SK-N-SH (cell line): ENCODE measurements around the gene RAD21L1. TPM values are rescaled to one million over a fixed set of nuclear protein-coding genes. Genes with fewer than 3 reads are reported as not detected.

ENCODE experiments used
- CTCF ChIA-PET: fragments of 300-600, 350-600 bp; formaldehyde crosslinking; extraction: SDS; loops from one replicate; lab custom pipeline; 2021; lab: Yijun Ruan, JAX
- POLR2A ChIA-PET: fragments of 350-600 bp; sonication (Branson Sonifier 250); formaldehyde crosslinking; extraction: SDS; loops from one replicate; lab custom pipeline; 2020; ENCODE audit warnings: antibody characterized with exemption, inconsistent platforms; lab: Yijun Ruan, JAX
- DNase-seq: peaks from one replicate; pipeline ENCODE4 v3.0.0; 2012
- H2AFZ ChIP-seq: fragments of 200-600 bp; sonication (generic); 2 replicates; pipeline ENCODE4 v1.8.1; 2016; ENCODE audit warnings: antibody characterized with exemption, mild to moderate bottlenecking, low read depth
- H3F3A ChIP-seq: fragments of 200-600 bp; sonication (generic); replicated peaks from 2 replicates; pipeline ENCODE3; 2016; ENCODE audit warnings: antibody characterized with exemption, mild to moderate bottlenecking; ENCODE audit not compliant: insufficient read depth
- H3K27ac ChIP-seq, 2 experiments: fragments of 200-500 bp in 1 of 2; fragments of 200-600 bp in 1 of 2; sonication (Bioruptor generic) in 1 of 2; sonication (generic), shearing (Covaris generic) in 1 of 2; 2 replicates each; pipeline versions ENCODE4 v1.5.1 to v1.6.1; 2014 to 2016; ENCODE audit warnings: low read depth in 2 of 2, inconsistent platforms in 1 of 2, low read length in 1 of 2, mild to moderate bottlenecking in 1 of 2, mixed read lengths in 1 of 2
- H3K27me3 ChIP-seq: fragments of 200-600 bp; sonication (generic), shearing (Covaris generic); 2 replicates; pipeline ENCODE4 v1.6.1; 2016; ENCODE audit warnings: mixed run types; ENCODE audit not compliant: insufficient read depth
- H3K36me3 ChIP-seq, 2 experiments: fragments of 200-500 bp in 1 of 2; fragments of 200-600 bp in 1 of 2; sonication (Bioruptor generic) in 1 of 2; sonication (generic) in 1 of 2; replicated peaks in 1 of 2; 2 replicates each; pipeline versions ENCODE3 to v1.5.1; 2014 to 2016; ENCODE audit warnings: low read length in 1 of 2, mild to moderate bottlenecking in 1 of 2; ENCODE audit not compliant: insufficient read depth in 2 of 2, control insufficient read depth in 1 of 2
- H3K4me1 ChIP-seq, 2 experiments: fragments of 200-500 bp in 1 of 2; fragments of 200-600 bp in 1 of 2; sonication (Bioruptor generic) in 1 of 2; sonication (generic), shearing (Covaris generic) in 1 of 2; 2 replicates each; pipeline versions ENCODE4 v1.5.1 to v1.6.1; 2014 to 2016; ENCODE audit warnings: low read depth in 1 of 2, low read length in 1 of 2, mixed run types in 1 of 2; ENCODE audit not compliant: insufficient read depth in 2 of 2, control insufficient read depth in 1 of 2
- H3K4me2 ChIP-seq: fragments of 200-600 bp; sonication (generic), shearing (Covaris generic); 2 replicates; pipeline ENCODE4 v1.6.1; 2017; ENCODE audit warnings: mixed run types
- H3K4me3 ChIP-seq, 2 experiments: fragments of 200-500 bp in 1 of 2; fragments of 200-600 bp in 1 of 2; sonication (Bioruptor generic) in 1 of 2; sonication (generic), shearing (Covaris generic) in 1 of 2; 2 replicates each; pipeline versions ENCODE4 v1.5.1 to v1.8.1; 2014 to 2016; ENCODE audit warnings: low read depth in 2 of 2, inconsistent platforms in 1 of 2, low read length in 1 of 2, mild to moderate bottlenecking in 1 of 2, mixed read lengths in 1 of 2, moderate library complexity in 1 of 2
- H3K79me2 ChIP-seq: fragments of 200-600 bp; sonication (generic); 2 replicates; pipeline ENCODE4 v1.8.1; 2017; ENCODE audit warnings: mild to moderate bottlenecking; ENCODE audit not compliant: insufficient read depth
- H3K9ac ChIP-seq: fragments of 200-600 bp; sonication (generic); 2 replicates; pipeline ENCODE4 v1.6.1; 2017; ENCODE audit warnings: mixed run types
- H3K9me2 ChIP-seq: fragments of 200-600 bp; sonication (generic); 2 replicates; pipeline ENCODE4 v1.6.1; 2017; ENCODE audit warnings: mixed run types
- H3K9me3 ChIP-seq: fragments of 200-600 bp; sonication (generic); 2 replicates; pipeline ENCODE4 v1.6.1; 2017; ENCODE audit warnings: mixed run types, mild to moderate bottlenecking, moderate library complexity
- H4K20me1 ChIP-seq: fragments of 200-600 bp; sonication (generic); 2 replicates; pipeline ENCODE4 v1.6.1; 2017; ENCODE audit warnings: mild to moderate bottlenecking, mixed run types; ENCODE audit not compliant: insufficient read depth
- EP300 ChIP-seq, 2 experiments: IDR thresholded peaks; 2 replicates each; pipeline versions ENCODE4 v1.4.0 to v1.6.1; 2012; ENCODE audit warnings: borderline replicate concordance in 1 of 2, low read depth in 1 of 2, low read length in 1 of 2
- FOXJ3 ChIP-seq: sonication (generic); formaldehyde crosslinking; IDR thresholded peaks from 2 replicates; pipeline ENCODE4 v1.5.1; 2020; ENCODE audit warnings: mild to moderate bottlenecking, missing genetic modification reagents
- FOXM1 ChIP-seq: IDR thresholded peaks from 2 replicates; pipeline ENCODE4 v1.4.0; 2012; ENCODE audit warnings: low read depth, mild to moderate bottlenecking
- GABPA ChIP-seq: IDR thresholded peaks from 2 replicates; pipeline ENCODE4 v1.4.0; 2012; ENCODE audit warnings: low read depth, mild to moderate bottlenecking
- GATA2 ChIP-seq: sonication (generic); formaldehyde crosslinking; IDR thresholded peaks from 2 replicates; pipeline ENCODE4 v1.5.0; 2020; ENCODE audit warnings: mild to moderate bottlenecking, missing genetic modification reagents
- RAD21 ChIP-seq: IDR thresholded peaks from 2 replicates; pipeline ENCODE4 v1.6.1; 2012; ENCODE audit warnings: mild to moderate bottlenecking, low read length
- RCOR1 ChIP-seq: fragments of 150-350 bp; IDR thresholded peaks from 2 replicates; pipeline ENCODE4 v1.6.1; 2017; ENCODE audit warnings: antibody characterized with exemption, low read length
- SMC3 ChIP-seq: IDR thresholded peaks from 2 replicates; pipeline ENCODE4 v1.6.1; 2012; ENCODE audit warnings: low read depth, low read length, improper control_type of control experiment
- TAF1 ChIP-seq: IDR thresholded peaks from 2 replicates; pipeline ENCODE4 v1.6.1; 2012; ENCODE audit warnings: low read depth, mild to moderate bottlenecking, low read length, moderate library complexity, borderline replicate concordance
- WGBS: methylation state at CpG from one replicate; pipeline ENCODE4 v1.1.6; 2017; ENCODE audit warnings: low lambda C conversion rate; 5-methylcytosine and 5-hydroxymethylcytosine counted together
- polyA plus RNA-seq, 3 experiments: library from polyadenylated mRNA; depleted of rRNA; stranded (reverse); fragments of >200 nt; gene quantifications; 2 replicates each; pipeline ENCODE4 v1.2.3, GENCODE V29; 2012
- TF ChIP-seq, protein P1 (sequence below): IDR thresholded peaks from 2 replicates; pipeline ENCODE4 v1.4.0; 2012; ENCODE audit warnings: low read depth, borderline replicate concordance
- TF ChIP-seq, protein P2 (sequence below): IDR thresholded peaks from 2 replicates; pipeline ENCODE4; 2012

The RAD21L1 gene
- polyA plus RNA-seq, 1 of the 3 experiments (the other 2 are of a cell fraction) = 0.03 TPM

DNA sequence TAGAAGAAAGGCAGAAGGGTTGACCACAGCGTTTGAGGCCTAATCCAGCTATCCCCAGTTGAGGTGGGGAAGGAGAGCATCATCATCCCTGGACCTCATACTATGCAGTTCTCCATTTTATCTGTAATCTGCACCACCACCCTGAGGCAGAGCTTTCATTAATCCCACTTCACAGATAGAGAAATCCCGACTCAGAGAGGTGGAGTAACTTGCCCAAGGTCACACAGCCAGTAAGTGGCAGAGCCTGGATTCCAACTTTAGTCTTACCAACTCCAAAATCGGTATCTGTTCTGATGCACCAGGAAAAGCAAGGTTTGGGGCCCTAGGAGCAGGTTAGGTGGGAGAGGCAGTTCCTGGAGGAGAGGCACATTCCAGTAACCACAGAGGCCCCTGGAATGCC, 47.7 kb upstream of the RAD21L1 start:
- no peak overlapping the region for H2AFZ ChIP-seq
- H3K4me1 ChIP-seq = no peaks in the 10 kb centered on the region; a peak in 1 of 4 replicates
- H3K36me3 ChIP-seq = peaks cover 0 to 11% of the 10 kb centered on the region in 2 experiments
- no peak overlapping the region for H3K9ac ChIP-seq
- no peak overlapping the region for H3K27ac ChIP-seq
- H4K20me1 ChIP-seq = no peaks in the 10 kb centered on the region
- no peaks in the 10 kb centered on the region for H3K79me2 ChIP-seq
- TF ChIP-seq RAD21 = no peak
- ChIA-PET CTCF (interaction anchor here (0.8 to 3.2 kb wide), 5 partner anchors 8 to 70 kb away, joined by 3 to 17 read pairs (median 3); partner anchors contain the start of gene RAD21L1), POLR2A (no interaction called here)
- no peak overlapping the region for H3K4me2 ChIP-seq
- H3K9me2 ChIP-seq = no peaks in the 10 kb centered on the region
- no peaks in the 10 kb centered on the region for H3F3A ChIP-seq
- no peaks in the 10 kb centered on the region for H3K27me3 ChIP-seq
- no peak overlapping the region for H3K4me3 ChIP-seq
- DNase-seq = no peak
- H3K9me3 ChIP-seq = no peaks in the 10 kb centered on the region
- 94% methylated on average over 2 of the region's 3 CpGs for WGBS

DNA sequence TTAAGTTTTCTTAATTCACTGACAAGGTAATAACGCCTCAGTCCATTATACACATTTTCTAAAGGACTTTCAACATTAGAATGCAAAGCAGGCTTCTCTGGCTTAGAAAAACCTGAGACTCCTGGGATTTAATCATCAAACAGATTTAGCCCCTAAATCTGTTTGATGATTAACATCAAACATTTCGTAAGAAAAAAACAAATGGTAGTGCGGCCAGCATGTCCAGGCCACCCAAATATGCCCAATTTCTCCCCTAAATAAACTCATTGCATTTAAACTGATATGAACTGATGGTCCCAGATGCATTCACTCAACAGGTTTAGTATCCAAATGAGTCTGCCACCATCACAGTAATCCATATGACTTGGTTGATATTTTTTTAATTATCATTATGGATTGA, 47.2 kb upstream of the RAD21L1 start:
- Histone ChIP-seq H3F3A (no peaks in the 10 kb centered on the region), H3K27ac (no peak overlapping the region), H3K9me3 (no peaks in the 10 kb centered on the region), H3K27me3 (no peaks in the 10 kb centered on the region), H3K4me3 (no peak overlapping the region), H4K20me1 (no peaks in the 10 kb centered on the region), H3K4me1 (no peaks in the 10 kb centered on the region; a peak in 1 of 4 replicates), H3K9me2 (no peaks in the 10 kb centered on the region), H2AFZ (no peak overlapping the region), H3K9ac (no peak overlapping the region), H3K79me2 (no peaks in the 10 kb centered on the region), H3K4me2 (no peak overlapping the region), H3K36me3 (peaks cover 0 to 11% of the 10 kb centered on the region in 2 experiments)
- POLR2A ChIA-PET = no interaction called here
- CTCF ChIA-PET = interaction anchor here (1.7 to 3.8 kb wide), 2 partner anchors 34 to 70 kb away, joined by 6 to 13 read pairs; no protein-coding TSS in a partner anchor
- WGBS = 92% methylated on average over 3 of the region's 3 CpGs
- no peak for DNase-seq
- TF ChIP-seq, protein P1, sequence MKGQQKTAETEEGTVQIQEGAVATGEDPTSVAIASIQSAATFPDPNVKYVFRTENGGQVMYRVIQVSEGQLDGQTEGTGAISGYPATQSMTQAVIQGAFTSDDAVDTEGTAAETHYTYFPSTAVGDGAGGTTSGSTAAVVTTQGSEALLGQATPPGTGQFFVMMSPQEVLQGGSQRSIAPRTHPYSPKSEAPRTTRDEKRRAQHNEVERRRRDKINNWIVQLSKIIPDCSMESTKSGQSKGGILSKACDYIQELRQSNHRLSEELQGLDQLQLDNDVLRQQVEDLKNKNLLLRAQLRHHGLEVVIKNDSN = no peak
- TF ChIP-seq, protein P2, sequence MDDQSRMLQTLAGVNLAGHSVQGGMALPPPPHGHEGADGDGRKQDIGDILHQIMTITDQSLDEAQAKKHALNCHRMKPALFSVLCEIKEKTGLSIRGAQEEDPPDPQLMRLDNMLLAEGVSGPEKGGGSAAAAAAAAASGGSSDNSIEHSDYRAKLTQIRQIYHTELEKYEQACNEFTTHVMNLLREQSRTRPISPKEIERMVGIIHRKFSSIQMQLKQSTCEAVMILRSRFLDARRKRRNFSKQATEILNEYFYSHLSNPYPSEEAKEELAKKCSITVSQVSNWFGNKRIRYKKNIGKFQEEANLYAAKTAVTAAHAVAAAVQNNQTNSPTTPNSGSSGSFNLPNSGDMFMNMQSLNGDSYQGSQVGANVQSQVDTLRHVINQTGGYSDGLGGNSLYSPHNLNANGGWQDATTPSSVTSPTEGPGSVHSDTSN = no peak
- TF ChIP-seq TAF1 (no peak), GATA2 (CRISPR knock-in tag) (no peak), RCOR1 (no peak), GABPA (no peak), FOXM1 (no peak), FOXJ3 (CRISPR knock-in tag) (no peak), SMC3 (no peak), EP300 (IDR thresholded peaks at IDR 0.05; ENCODE audit: borderline replicate concordance in 1 of 2, low read depth in 1 of 2, low read length in 1 of 2) (no peak)
